GM12878 (cell line): ENCODE measurements around the gene POLR3A. TPM values are rescaled to one million over a fixed set of nuclear protein-coding genes. Genes with fewer than 3 reads are reported as not detected.

Source experiments
- ATAC-seq: fragments of 200-7000 bp; cut with Tn5 transposase; 3 replicates; pipeline ENCODE4 v1.9.1; 2020; ENCODE audit warnings: mild to moderate bottlenecking, moderate library complexity
- BruUV-seq: library from RNA; stranded (reverse); fragments of 400-500 nt; replicated peaks from 2 replicates; lab custom pipeline; 2021; lab: Mats Ljungman, UMichigan
- CTCF ChIA-PET: fragments of 300-600 bp; sonication (Branson Sonifier 250); formaldehyde crosslinking; extraction: SDS; loops from one replicate; lab custom pipeline; 2021; ENCODE audit warnings: inconsistent platforms; lab: Yijun Ruan, JAX
- POLR2A ChIA-PET: fragments of 350-600 bp; formaldehyde crosslinking; extraction: SDS; loops from one replicate; lab custom pipeline; 2021; ENCODE audit warnings: inconsistent platforms; lab: Charles Lee
- RAD21 ChIA-PET: fragments of 300-600 bp; sonication (Branson Sonifier 250); formaldehyde crosslinking; loops from one replicate; lab custom pipeline; 2023; ENCODE audit warnings: antibody characterized with exemption; ENCODE audit not compliant: unreplicated experiment; lab: Charles Lee
- SMC1A ChIA-PET: fragments of 300-600 bp; sonication (Branson Sonifier 250); formaldehyde crosslinking; loops from one replicate; lab custom pipeline; 2023; ENCODE audit not compliant: unreplicated experiment, uncharacterized antibody; lab: Charles Lee
- DNase-seq: peaks from one replicate; pipeline ENCODE4 v3.0.0-alpha.2; 2011; ENCODE audit warnings: low read depth, low spot score
- FAIRE-seq: peaks from 3 replicates; lab custom pipeline; 2011; peaks lifted over from hg19 to GRCh38; lab: Jason Lieb, UNC
- H2AFZ ChIP-seq: 2 replicates; pipeline ENCODE4 v1.6.0; 2011; ENCODE audit warnings: low read depth, low read length, control low read depth; ENCODE audit not compliant: control insufficient read depth
- H3K27ac ChIP-seq: 2 replicates; pipeline ENCODE4 v1.5.1; 2011; ENCODE audit warnings: control low read depth; ENCODE audit not compliant: control insufficient read depth, insufficient read depth
- H3K27me3 ChIP-seq, 2 experiments: replicated peaks in 1 of 2; 2 replicates each; pipeline versions ENCODE4 v1.6.0 to v1.6.1; 2011; ENCODE audit warnings: low read length in 1 of 2; ENCODE audit not compliant: control insufficient read depth in 2 of 2, insufficient read depth in 2 of 2
- H3K36me3 ChIP-seq, 2 experiments: 2 replicates each; pipeline ENCODE4 v1.5.1; 2011; ENCODE audit warnings: low read length in 1 of 2; ENCODE audit not compliant: control insufficient read depth in 2 of 2, insufficient read depth in 2 of 2
- H3K4me1 ChIP-seq: 2 replicates; pipeline ENCODE4 v1.6.1; 2011; ENCODE audit warnings: mild to moderate bottlenecking, low read length, moderate library complexity, mixed read lengths; ENCODE audit not compliant: control insufficient read depth, insufficient read depth
- H3K4me2 ChIP-seq: 2 replicates; pipeline ENCODE4 v1.6.0; 2011; ENCODE audit warnings: control low read depth; ENCODE audit not compliant: control insufficient read depth, insufficient read depth
- H3K4me3 ChIP-seq: fragments of 200-600 bp; sonication (generic); 2 replicates; pipeline ENCODE4 v1.5.1; 2016
- H3K79me2 ChIP-seq: 2 replicates; pipeline ENCODE4 v1.6.0; 2011; ENCODE audit warnings: low read length; ENCODE audit not compliant: control insufficient read depth, insufficient read depth
- H3K9ac ChIP-seq: 2 replicates; pipeline ENCODE4 v1.8.0; 2011; ENCODE audit warnings: low read length, control low read depth, mixed read lengths; ENCODE audit not compliant: control insufficient read depth, insufficient read depth
- H3K9me3 ChIP-seq: replicated peaks from 3 replicates; pipeline ENCODE4 v1.5.1; 2011; ENCODE audit warnings: mild to moderate bottlenecking, low read length; ENCODE audit not compliant: control insufficient read depth, insufficient read depth
- H4K20me1 ChIP-seq: 2 replicates; pipeline ENCODE4 v1.6.0; 2011; ENCODE audit not compliant: control insufficient read depth, insufficient read depth
- BCLAF1 ChIP-seq: fragments of 450-650 bp; IDR thresholded peaks from 2 replicates; pipeline ENCODE4 v1.6.1; 2017; ENCODE audit warnings: antibody characterized with exemption, mild to moderate bottlenecking, moderate library complexity
- BHLHE40 ChIP-seq, 2 experiments: fragments of 450-650 bp in 1 of 2; IDR thresholded peaks; 2 replicates each; pipeline ENCODE4 v1.6.1; 2011 to 2017; ENCODE audit warnings: low read depth in 2 of 2, borderline replicate concordance in 1 of 2, improper control_type of control experiment in 1 of 2, low read length in 1 of 2, mild to moderate bottlenecking in 1 of 2
- CBFB ChIP-seq: IDR thresholded peaks from 2 replicates; pipeline ENCODE4 v1.6.1; 2016; ENCODE audit warnings: antibody characterized with exemption, low read depth
- CBX3 ChIP-seq: fragments of 200-600 bp; sonication (generic); IDR thresholded peaks from 2 replicates; pipeline ENCODE4 v1.6.1; 2016; ENCODE audit warnings: low read depth, borderline replicate concordance
- CREB1 ChIP-seq: IDR thresholded peaks from 2 replicates; pipeline ENCODE4 v1.6.1; 2012; ENCODE audit warnings: low read depth, mild to moderate bottlenecking, inconsistent platforms
- MYB ChIP-seq: fragments of 150-350 bp; IDR thresholded peaks from 2 replicates; pipeline ENCODE4 v1.6.1; 2014; ENCODE audit warnings: mild to moderate bottlenecking, low read depth, low read length, borderline replicate concordance
- RELA ChIP-seq: fragments of 450-650 bp; IDR thresholded peaks from 2 replicates; pipeline ENCODE4 v1.8.0; 2014; ENCODE audit warnings: borderline replicate concordance; ENCODE audit not compliant: partially characterized antibody
- SMAD1 ChIP-seq: fragments of 450-650 bp; IDR thresholded peaks from 2 replicates; pipeline ENCODE4 v1.6.1; 2018; ENCODE audit warnings: mild to moderate bottlenecking, low read depth; ENCODE audit not compliant: partially characterized antibody
- TBL1XR1 ChIP-seq: IDR thresholded peaks from 2 replicates; pipeline ENCODE4 v1.6.1; 2012; ENCODE audit warnings: low read depth, low read length, improper control_type of control experiment
- YY1 ChIP-seq: IDR thresholded peaks from 2 replicates; pipeline ENCODE4 v1.6.1; 2011; ENCODE audit warnings: low read depth, mild to moderate bottlenecking, low read length
- ZNF384 ChIP-seq: IDR thresholded peaks from 2 replicates; pipeline ENCODE4 v1.6.1; 2012; ENCODE audit warnings: low read depth, mild to moderate bottlenecking, low read length, improper control_type of control experiment, borderline replicate concordance
- ZNF622 ChIP-seq: fragments of 450-650 bp; IDR thresholded peaks from 2 replicates; pipeline ENCODE4 v1.6.1; 2017; ENCODE audit warnings: mild to moderate bottlenecking, inconsistent platforms
- ZNF687 ChIP-seq: fragments of 450-650 bp; IDR thresholded peaks from 2 replicates; pipeline ENCODE4 v1.6.1; 2017; ENCODE audit warnings: mild to moderate bottlenecking, moderate library complexity
- WGBS: methylation state at CpG from one replicate; pipeline ENCODE4 v1.1.6; 2016; ENCODE audit warnings: low lambda C conversion rate; ENCODE audit not compliant: insufficient replicate concordance, insufficient coverage; ENCODE audit errors: missing lambda C conversion rate; 5-methylcytosine and 5-hydroxymethylcytosine counted together
- in situ Hi-C: fragments of 300-500 bp; cut with MboI; formaldehyde crosslinking; loops from 9 replicates; pipeline ENCODE4 v1.14.3; 2018; ENCODE audit warnings: mixed read lengths
- intact Hi-C: fragments of 100-400 bp; cut with micrococcal nuclease; formaldehyde crosslinking; loops from one replicate; pipeline ENCODE4 v1.14.2; 2022; ENCODE audit not compliant: unreplicated experiment
- polyA plus RNA-seq, 11 experiments: library from polyadenylated mRNA; depleted of rRNA in 4 of 11; unstranded in 6 of 11; stranded (reverse) in 5 of 11; fragments of >200 nt; fragmentation: Nextera tagmentation in 4 of 11; fragmentation: Illumina TruSeq in 1 of 11; extraction: Ambion mirVana in 4 of 11; extraction: Trizol in 1 of 11; gene quantifications; 1 replicate in 1 of 11; 2 replicates in 10 of 11; pipeline versions ENCODE4 v1.2.1 to v1.2.3, GENCODE V29; 2011 to 2016; ENCODE audit warnings: inconsistent platforms in 2 of 11, missing spikeins in 2 of 11, low read depth in 1 of 11
- total RNA-seq, 4 experiments: library from RNA; depleted of rRNA in 3 of 4; stranded (reverse); fragments of >200 nt in 3 of 4; fragmentation: Illumina TruSeq in 1 of 4; extraction: Trizol in 1 of 4; gene quantifications; 2 replicates each; pipeline versions ENCODE4 v1.2.1 to v1.2.3, GENCODE V29; 2013 to 2021
- TF ChIP-seq, protein P1 (sequence below): fragments of 450-650 bp; IDR thresholded peaks from 2 replicates; pipeline ENCODE4 v1.6.1; 2017; ENCODE audit warnings: mild to moderate bottlenecking, low read depth, inconsistent platforms; ENCODE audit not compliant: poor library complexity, severe bottlenecking

Gene POLR3A
- total and polyA plus RNA-seq, 10 of the 15 experiments (the other 5 are each of a cell fraction or from before 2014, with no cell fraction given), result 5.4 to 20.4 (median 14.4) TPM

- BruUV-seq, result no TSS peak
- Histone ChIP-seq H3K4me3 (no peak overlapping the region), H2AFZ (no peak overlapping the region), H3K9me3 (no peaks in the 10 kb centered on the region; the same call in 2 of the 3 replicates), H3K4me1 (no peaks in the 10 kb centered on the region), H3K79me2 (no peaks in the 10 kb centered on the region), H3K9ac (no peak overlapping the region), H3K4me2 (no peak overlapping the region), H3K27me3 (no peaks in the 10 kb centered on the region), H3K36me3 (no peaks in the 10 kb centered on the region), H4K20me1 (no peaks in the 10 kb centered on the region), H3K27ac (no peak overlapping the region)
- 77% methylated on average over 6 of the region's 6 CpGs for WGBS
- no peak for ATAC-seq
- no peak for TF ChIP-seq ZNF687
- no peak for TF ChIP-seq CBX3
- no peak for TF ChIP-seq MYB
- TF ChIP-seq CREB1, result no peak
- no peak for TF ChIP-seq ZNF622
- no peak for TF ChIP-seq BHLHE40 (IDR thresholded peaks at IDR 0.05; ENCODE audit: borderline replicate concordance in 1 of 2, low read depth in 2 of 2, low read length in 1 of 2)
- no peak for TF ChIP-seq RELA
- no peak for TF ChIP-seq YY1
- no peak for TF ChIP-seq CBFB
- TF ChIP-seq, protein P1, sequence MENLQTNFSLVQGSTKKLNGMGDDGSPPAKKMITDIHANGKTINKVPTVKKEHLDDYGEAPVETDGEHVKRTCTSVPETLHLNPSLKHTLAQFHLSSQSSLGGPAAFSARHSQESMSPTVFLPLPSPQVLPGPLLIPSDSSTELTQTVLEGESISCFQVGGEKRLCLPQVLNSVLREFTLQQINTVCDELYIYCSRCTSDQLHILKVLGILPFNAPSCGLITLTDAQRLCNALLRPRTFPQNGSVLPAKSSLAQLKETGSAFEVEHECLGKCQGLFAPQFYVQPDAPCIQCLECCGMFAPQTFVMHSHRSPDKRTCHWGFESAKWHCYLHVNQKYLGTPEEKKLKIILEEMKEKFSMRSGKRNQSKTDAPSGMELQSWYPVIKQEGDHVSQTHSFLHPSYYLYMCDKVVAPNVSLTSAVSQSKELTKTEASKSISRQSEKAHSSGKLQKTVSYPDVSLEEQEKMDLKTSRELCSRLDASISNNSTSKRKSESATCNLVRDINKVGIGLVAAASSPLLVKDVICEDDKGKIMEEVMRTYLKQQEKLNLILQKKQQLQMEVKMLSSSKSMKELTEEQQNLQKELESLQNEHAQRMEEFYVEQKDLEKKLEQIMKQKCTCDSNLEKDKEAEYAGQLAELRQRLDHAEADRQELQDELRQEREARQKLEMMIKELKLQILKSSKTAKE, result no peak
- no peak for TF ChIP-seq BCLAF1
- no peak for TF ChIP-seq ZNF384
- no peak for TF ChIP-seq TBL1XR1
- TF ChIP-seq SMAD1, result no peak
- POLR2A ChIA-PET, result no interaction called here
- intact Hi-C loops, result no loop called here
- in situ Hi-C loops, result no loop called here
- SMC1A ChIA-PET, result no interaction called here
- RAD21 ChIA-PET, result no interaction called here
- CTCF ChIA-PET, result no interaction called here
- FAIRE-seq, result no peak
- DNase-seq, result no peak
These were observed 67.6 kb downstream of the POLR3A start for GRCh38 chr10:77961668-77962067.
